HepG2 (cell line): Measurements from ENCODE around the gene SPTBN5. TPM values are rescaled to one million over a fixed set of nuclear protein-coding genes. Genes with fewer than 3 reads are reported as not detected.
A peak's percentile ranks its signal among the peaks of the same experiment; 100 is the strongest.

Experiments
- ATAC-seq: fragments of 200-7000 bp; cut with Tn5 transposase; 3 replicates; pipeline ENCODE4 v1.9.1; 2020; ENCODE audit warnings: mild to moderate bottlenecking, moderate library complexity
- BruUV-seq: library from RNA; stranded (reverse); fragments of 400-500 nt; replicated peaks from 2 replicates; lab custom pipeline; 2021; lab: Mats Ljungman, UMichigan
- CTCF ChIA-PET: fragments of 300-600 bp; formaldehyde crosslinking; extraction: SDS; loops from one replicate; lab custom pipeline; 2021; ENCODE audit warnings: low total read pairs, inconsistent platforms, low intra/inter-chr PET ratio; lab: Yijun Ruan, JAX
- POLR2A ChIA-PET: fragments of 350-600 bp; sonication (Branson Sonifier 250); formaldehyde crosslinking; loops from one replicate; lab custom pipeline; 2020; ENCODE audit warnings: antibody characterized with exemption, inconsistent platforms; lab: Yijun Ruan, JAX
- DNase-seq: peaks from one replicate; pipeline ENCODE4 v3.0.0-alpha.2; 2015; ENCODE audit warnings: low spot score
- FAIRE-seq: peaks from 3 replicates; lab custom pipeline; 2011; peaks lifted over from hg19 to GRCh38; lab: Jason Lieb, UNC
- H2AFZ ChIP-seq: one replicate; pipeline ENCODE4 v1.6.1; 2011; ENCODE audit warnings: low read length, inconsistent platforms
- H3K27ac ChIP-seq: fragments of 300-600 bp; 3 replicates; pipeline ENCODE4 v1.8.0; 2011; ENCODE audit warnings: mixed run types, mild to moderate bottlenecking, mixed read lengths, low read length, inconsistent platforms; ENCODE audit not compliant: insufficient read depth; ENCODE audit errors: extremely low read length
- H3K27me3 ChIP-seq, 2 experiments: fragments of 200-600 bp in 1 of 2; 2 replicates in 1 of 2; 3 replicates in 1 of 2; pipeline versions ENCODE4 v1.6.0 to v1.8.0; 2011; ENCODE audit warnings: low read length in 2 of 2, mild to moderate bottlenecking in 2 of 2, moderate library complexity in 2 of 2, inconsistent platforms in 1 of 2; ENCODE audit not compliant: insufficient read depth in 2 of 2, control insufficient read depth in 1 of 2
- H3K36me3 ChIP-seq, 2 experiments: fragments of 200-600 bp in 1 of 2; replicated peaks in 1 of 2; 2 replicates in 1 of 2; 3 replicates in 1 of 2; pipeline versions ENCODE4 v1.5.1 to v1.8.0; 2011; ENCODE audit warnings: low read length in 2 of 2, inconsistent platforms in 1 of 2; ENCODE audit not compliant: insufficient read depth in 2 of 2, control insufficient read depth in 1 of 2
- H3K4me1 ChIP-seq: 2 replicates; pipeline ENCODE4 v1.5.1; 2012; ENCODE audit warnings: low read length, inconsistent platforms; ENCODE audit not compliant: insufficient read depth
- H3K4me2 ChIP-seq: 2 replicates; pipeline ENCODE4 v1.6.0; 2011; ENCODE audit warnings: low read depth, low read length, inconsistent platforms
- H3K4me3 ChIP-seq, 3 experiments: fragments of 200-600 bp in 1 of 3; sonication (generic), shearing (Covaris generic) in 1 of 3; replicated peaks in 1 of 3; 2 replicates each; pipeline ENCODE4 v1.5.1; 2011 to 2016; ENCODE audit warnings: low read length in 3 of 3, inconsistent platforms in 2 of 3, low read depth in 2 of 3, mild to moderate bottlenecking in 2 of 3, control low read depth in 1 of 3, mixed read lengths in 1 of 3; ENCODE audit not compliant: insufficient read depth in 1 of 3
- H3K79me2 ChIP-seq: one replicate; pipeline ENCODE4 v1.6.1; 2011; ENCODE audit warnings: low read length, inconsistent platforms; ENCODE audit not compliant: insufficient read depth
- H3K9ac ChIP-seq: 2 replicates; pipeline ENCODE4 v1.6.0; 2011; ENCODE audit warnings: mild to moderate bottlenecking, low read depth, low read length, inconsistent platforms; ENCODE audit not compliant: insufficient read depth
- H3K9me3 ChIP-seq: 2 replicates; pipeline ENCODE4 v1.5.1; 2012; ENCODE audit warnings: mild to moderate bottlenecking, low read length
- H4K20me1 ChIP-seq: 2 replicates; pipeline ENCODE4 v1.6.0; 2011; ENCODE audit warnings: inconsistent platforms, mild to moderate bottlenecking, low read length, moderate library complexity; ENCODE audit not compliant: insufficient read depth
- AHR ChIP-seq: IDR thresholded peaks from 2 replicates; pipeline ENCODE4 v1.6.1; 2018; ENCODE audit warnings: missing genetic modification reagents, missing compliant biosample characterization
- HES4 ChIP-seq: sonication (generic); formaldehyde crosslinking; IDR thresholded peaks from 2 replicates; pipeline ENCODE4 v1.9.0; 2021; ENCODE audit warnings: mild to moderate bottlenecking, missing genetic modification reagents, borderline replicate concordance
- MED1 ChIP-seq: sonication (generic); formaldehyde crosslinking; IDR thresholded peaks from 2 replicates; pipeline ENCODE4 v1.4.0; 2020; ENCODE audit warnings: missing genetic modification reagents
- MYC ChIP-seq: sonication (generic); formaldehyde crosslinking; IDR thresholded peaks from 2 replicates; pipeline ENCODE4 v1.9.0; 2021; ENCODE audit warnings: missing genetic modification reagents, borderline replicate concordance
- ONECUT2 ChIP-seq: sonication (generic); formaldehyde crosslinking; IDR thresholded peaks from 2 replicates; pipeline ENCODE4 v1.4.0; 2020; ENCODE audit warnings: missing genetic modification reagents
- TBX3 ChIP-seq: fragments of 450-650 bp; IDR thresholded peaks from 2 replicates; pipeline ENCODE4 v1.6.1; 2017; ENCODE audit warnings: antibody characterized with exemption, mild to moderate bottlenecking, inconsistent platforms, borderline replicate concordance
- XBP1 ChIP-seq: sonication (generic); formaldehyde crosslinking; IDR thresholded peaks from 2 replicates; pipeline ENCODE4 v1.5.0; 2020; ENCODE audit warnings: missing genetic modification reagents
- ZC3H4 ChIP-seq: sonication (generic); formaldehyde crosslinking; IDR thresholded peaks from 2 replicates; pipeline ENCODE4 v1.4.0; 2020; ENCODE audit warnings: missing genetic modification reagents, borderline replicate concordance
- ZNF17 ChIP-seq: sonication (generic); formaldehyde crosslinking; IDR thresholded peaks from 2 replicates; pipeline ENCODE4 v1.5.0; 2020; ENCODE audit warnings: mild to moderate bottlenecking, missing genetic modification reagents
- WGBS: methylation state at CpG from one replicate; pipeline ENCODE4 v1.1.6; 2017; ENCODE audit warnings: low lambda C conversion rate; 5-methylcytosine and 5-hydroxymethylcytosine counted together
- in situ Hi-C: cut with HindIII; loops from 2 replicates; pipeline ENCODE4 v1.10.0; 2017; ENCODE audit warnings: low pct_unique_long_range_greater_than_20kb; ENCODE audit not compliant: extremely low pct_ligation_motif_present
- intact Hi-C: fragments of 100-400 bp; cut with micrococcal nuclease; formaldehyde crosslinking; loops from one replicate; pipeline ENCODE4 v1.10.0; 2022; ENCODE audit not compliant: unreplicated experiment
- polyA plus RNA-seq, 8 experiments: library from polyadenylated mRNA; depleted of rRNA in 3 of 8; stranded (reverse) in 7 of 8; unstranded in 1 of 8; fragments of >200 nt; fragmentation: Illumina TruSeq in 4 of 8; extraction: Trizol in 4 of 8; gene quantifications; 2 replicates each; pipeline versions ENCODE4 v1.2.1 to v1.2.3, GENCODE V29; 2011 to 2016; ENCODE audit warnings: low read depth in 4 of 8, missing spikeins in 1 of 8, mixed read lengths in 1 of 8; ENCODE audit not compliant: insufficient read depth in 1 of 8
- total RNA-seq, 5 experiments: library from RNA; depleted of rRNA; stranded (reverse); fragments of >200 nt; fragmentation: Illumina TruSeq; extraction: Trizol; gene quantifications; 2 replicates each; pipeline ENCODE4 v1.2.3, GENCODE V29; 2016; ENCODE audit warnings: low read depth in 1 of 5
- TF ChIP-seq, protein P1 (sequence below): sonication (generic); formaldehyde crosslinking; conservative IDR thresholded peaks from 2 replicates; pipeline ENCODE4 v1.8.1; 2023; ENCODE audit warnings: missing genetic modification reagents
- TF ChIP-seq, protein P2 (sequence below): sonication (generic); formaldehyde crosslinking; IDR thresholded peaks from 2 replicates; pipeline ENCODE4 v1.4.0; 2020; ENCODE audit warnings: mild to moderate bottlenecking, missing genetic modification reagents, borderline replicate concordance

SPTBN5 gene
- total and polyA plus RNA-seq, 2 of the 13 experiments (the other 11 are each of a cell fraction or from before 2014, with no cell fraction given), result 0.01 to 0.07 TPM

DNA sequence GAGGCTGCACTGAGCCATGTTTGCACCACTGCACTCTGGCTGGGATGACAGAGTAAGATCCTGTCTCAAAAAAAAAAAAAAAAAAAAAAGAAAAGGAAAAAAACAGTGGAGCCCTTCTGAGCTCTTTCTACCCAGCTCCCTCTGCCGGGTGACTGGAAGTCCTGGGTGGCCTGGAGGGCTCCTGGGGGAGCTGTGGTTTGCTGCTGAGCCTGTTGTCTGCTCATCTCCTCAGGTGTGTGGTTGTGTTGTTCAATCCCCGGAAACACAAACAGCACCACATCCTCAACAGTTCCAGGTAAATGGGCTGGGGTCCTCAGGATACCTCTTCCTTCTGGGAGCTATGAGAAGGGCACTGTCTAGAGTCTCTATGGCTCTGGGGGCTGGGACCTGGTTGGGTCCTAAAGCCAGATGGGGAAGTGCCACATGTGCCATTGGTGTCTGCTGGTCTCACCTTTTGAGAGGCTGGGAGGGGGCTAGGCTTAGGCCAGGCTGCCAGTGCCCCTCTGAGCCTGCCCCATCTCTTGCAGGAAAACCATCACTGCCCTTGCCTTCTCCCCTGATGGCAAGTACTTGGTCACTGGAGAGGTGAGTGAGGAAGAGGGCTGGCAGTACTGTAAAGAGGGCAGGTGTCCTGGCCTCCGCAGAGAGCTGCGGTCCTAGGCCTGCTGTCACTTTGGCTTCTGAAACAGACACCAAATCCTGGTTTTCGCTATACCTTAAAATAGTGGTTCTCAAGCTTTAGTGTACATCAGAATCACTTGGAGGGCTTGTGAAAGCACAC is 83.0 kb downstream of the SPTBN5 start:
- no peak overlapping the region for H2AFZ ChIP-seq

More for the DNA sequence above, 83.0 kb downstream of the SPTBN5 start:
- no peaks in the 10 kb centered on the region for H3K9me3 ChIP-seq
- no peak for FAIRE-seq
- TF ChIP-seq, protein P1, sequence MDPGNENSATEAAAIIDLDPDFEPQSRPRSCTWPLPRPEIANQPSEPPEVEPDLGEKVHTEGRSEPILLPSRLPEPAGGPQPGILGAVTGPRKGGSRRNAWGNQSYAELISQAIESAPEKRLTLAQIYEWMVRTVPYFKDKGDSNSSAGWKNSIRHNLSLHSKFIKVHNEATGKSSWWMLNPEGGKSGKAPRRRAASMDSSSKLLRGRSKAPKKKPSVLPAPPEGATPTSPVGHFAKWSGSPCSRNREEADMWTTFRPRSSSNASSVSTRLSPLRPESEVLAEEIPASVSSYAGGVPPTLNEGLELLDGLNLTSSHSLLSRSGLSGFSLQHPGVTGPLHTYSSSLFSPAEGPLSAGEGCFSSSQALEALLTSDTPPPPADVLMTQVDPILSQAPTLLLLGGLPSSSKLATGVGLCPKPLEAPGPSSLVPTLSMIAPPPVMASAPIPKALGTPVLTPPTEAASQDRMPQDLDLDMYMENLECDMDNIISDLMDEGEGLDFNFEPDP (CRISPR knock-in tag), result no peak
- TF ChIP-seq ZC3H4 (CRISPR knock-in tag) (no peak), XBP1 (CRISPR knock-in tag) (no peak), TBX3 (no peak), MYC (CRISPR knock-in tag) (peak; percentile 12; the same call in 1 of the 2 replicates), ONECUT2 (CRISPR knock-in tag) (no peak), AHR (CRISPR knock-in tag) (0 out of 2 replicates have a peak, but pooled peaks have one; percentile 8), ZNF17 (CRISPR knock-in tag) (no peak), MED1 (CRISPR knock-in tag) (no peak), HES4 (CRISPR knock-in tag) (0 out of 2 replicates have a peak, but pooled peaks have one; percentile 25)
- TF ChIP-seq, protein P2, sequence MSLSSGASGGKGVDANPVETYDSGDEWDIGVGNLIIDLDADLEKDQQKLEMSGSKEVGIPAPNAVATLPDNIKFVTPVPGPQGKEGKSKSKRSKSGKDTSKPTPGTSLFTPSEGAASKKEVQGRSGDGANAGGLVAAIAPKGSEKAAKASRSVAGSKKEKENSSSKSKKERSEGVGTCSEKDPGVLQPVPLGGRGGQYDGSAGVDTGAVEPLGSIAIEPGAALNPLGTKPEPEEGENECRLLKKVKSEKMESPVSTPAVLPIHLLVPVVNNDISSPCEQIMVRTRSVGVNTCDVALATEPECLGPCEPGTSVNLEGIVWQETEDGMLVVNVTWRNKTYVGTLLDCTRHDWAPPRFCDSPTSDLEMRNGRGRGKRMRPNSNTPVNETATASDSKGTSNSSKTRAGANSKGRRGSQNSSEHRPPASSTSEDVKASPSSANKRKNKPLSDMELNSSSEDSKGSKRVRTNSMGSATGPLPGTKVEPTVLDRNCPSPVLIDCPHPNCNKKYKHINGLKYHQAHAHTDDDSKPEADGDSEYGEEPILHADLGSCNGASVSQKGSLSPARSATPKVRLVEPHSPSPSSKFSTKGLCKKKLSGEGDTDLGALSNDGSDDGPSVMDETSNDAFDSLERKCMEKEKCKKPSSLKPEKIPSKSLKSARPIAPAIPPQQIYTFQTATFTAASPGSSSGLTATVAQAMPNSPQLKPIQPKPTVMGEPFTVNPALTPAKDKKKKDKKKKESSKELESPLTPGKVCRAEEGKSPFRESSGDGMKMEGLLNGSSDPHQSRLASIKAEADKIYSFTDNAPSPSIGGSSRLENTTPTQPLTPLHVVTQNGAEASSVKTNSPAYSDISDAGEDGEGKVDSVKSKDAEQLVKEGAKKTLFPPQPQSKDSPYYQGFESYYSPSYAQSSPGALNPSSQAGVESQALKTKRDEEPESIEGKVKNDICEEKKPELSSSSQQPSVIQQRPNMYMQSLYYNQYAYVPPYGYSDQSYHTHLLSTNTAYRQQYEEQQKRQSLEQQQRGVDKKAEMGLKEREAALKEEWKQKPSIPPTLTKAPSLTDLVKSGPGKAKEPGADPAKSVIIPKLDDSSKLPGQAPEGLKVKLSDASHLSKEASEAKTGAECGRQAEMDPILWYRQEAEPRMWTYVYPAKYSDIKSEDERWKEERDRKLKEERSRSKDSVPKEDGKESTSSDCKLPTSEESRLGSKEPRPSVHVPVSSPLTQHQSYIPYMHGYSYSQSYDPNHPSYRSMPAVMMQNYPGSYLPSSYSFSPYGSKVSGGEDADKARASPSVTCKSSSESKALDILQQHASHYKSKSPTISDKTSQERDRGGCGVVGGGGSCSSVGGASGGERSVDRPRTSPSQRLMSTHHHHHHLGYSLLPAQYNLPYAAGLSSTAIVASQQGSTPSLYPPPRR, result no peak
- BruUV-seq, result no TSS peak
- H3K4me3 ChIP-seq, result no peak overlapping the region
- H3K27ac ChIP-seq, result no peak overlapping the region
- H3K4me2 ChIP-seq, result no peak overlapping the region
- intact Hi-C loops, result loop anchor here (1.0 to 5.0 kb wide), 2 partner anchors 39 to 249 kb away; no protein-coding TSS in a partner anchor
- ATAC-seq, result peak; percentile 15
- H4K20me1 ChIP-seq, result no peaks in the 10 kb centered on the region
- in situ Hi-C loops, result loop anchor here (5.0 kb wide), 1 partner anchor 39 kb away; the partner anchor contains the start of gene MAPKBP1
- no peaks in the 10 kb centered on the region for H3K27me3 ChIP-seq
- CTCF ChIA-PET, result interaction anchor here (4.8 kb wide), 1 partner anchor 38 kb away, joined by 98 read pairs; the partner anchor contains the start of gene MAPKBP1
- H3K79me2 ChIP-seq, result no peaks in the 10 kb centered on the region
- H3K36me3 ChIP-seq, result peaks cover 3 to 7% of the 10 kb centered on the region in 2 experiments; a peak in 1 of 5 replicates
- POLR2A ChIA-PET, result interaction anchor here (1.4 to 3.4 kb wide), 2 partner anchors 37 to 267 kb away, joined by 3 to 20 read pairs; partner anchors contain the start of genes MAPKBP1 and RPAP1
- 100% methylated on average over 5 of the region's 5 CpGs for WGBS
- no peak overlapping the region for H3K9ac ChIP-seq
- DNase-seq, result no peak
- no peaks in the 10 kb centered on the region for H3K4me1 ChIP-seq
